ENCODE results near the gene ACBD7.

The ACBD7 gene

GRCh38 chr10:15067154-15067553 lies 21.4 kb downstream of the ACBD7 start:
- TF ChIP-seq, protein P1, sequence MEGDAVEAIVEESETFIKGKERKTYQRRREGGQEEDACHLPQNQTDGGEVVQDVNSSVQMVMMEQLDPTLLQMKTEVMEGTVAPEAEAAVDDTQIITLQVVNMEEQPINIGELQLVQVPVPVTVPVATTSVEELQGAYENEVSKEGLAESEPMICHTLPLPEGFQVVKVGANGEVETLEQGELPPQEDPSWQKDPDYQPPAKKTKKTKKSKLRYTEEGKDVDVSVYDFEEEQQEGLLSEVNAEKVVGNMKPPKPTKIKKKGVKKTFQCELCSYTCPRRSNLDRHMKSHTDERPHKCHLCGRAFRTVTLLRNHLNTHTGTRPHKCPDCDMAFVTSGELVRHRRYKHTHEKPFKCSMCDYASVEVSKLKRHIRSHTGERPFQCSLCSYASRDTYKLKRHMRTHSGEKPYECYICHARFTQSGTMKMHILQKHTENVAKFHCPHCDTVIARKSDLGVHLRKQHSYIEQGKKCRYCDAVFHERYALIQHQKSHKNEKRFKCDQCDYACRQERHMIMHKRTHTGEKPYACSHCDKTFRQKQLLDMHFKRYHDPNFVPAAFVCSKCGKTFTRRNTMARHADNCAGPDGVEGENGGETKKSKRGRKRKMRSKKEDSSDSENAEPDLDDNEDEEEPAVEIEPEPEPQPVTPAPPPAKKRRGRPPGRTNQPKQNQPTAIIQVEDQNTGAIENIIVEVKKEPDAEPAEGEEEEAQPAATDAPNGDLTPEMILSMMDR (conservative IDR thresholded peaks at IDR 0.05), result no peak
- H3K27ac ChIP-seq, result no peak overlapping the region

- TF ChIP-seq ZFX (IDR thresholded peaks at IDR 0.05), result no peak
- TF ChIP-seq, protein P1 (conservative IDR thresholded peaks at IDR 0.05), result no peak
Observed at GRCh38 chr10:15060638-15061037, 27.9 kb downstream of the ACBD7 start.

DNA sequence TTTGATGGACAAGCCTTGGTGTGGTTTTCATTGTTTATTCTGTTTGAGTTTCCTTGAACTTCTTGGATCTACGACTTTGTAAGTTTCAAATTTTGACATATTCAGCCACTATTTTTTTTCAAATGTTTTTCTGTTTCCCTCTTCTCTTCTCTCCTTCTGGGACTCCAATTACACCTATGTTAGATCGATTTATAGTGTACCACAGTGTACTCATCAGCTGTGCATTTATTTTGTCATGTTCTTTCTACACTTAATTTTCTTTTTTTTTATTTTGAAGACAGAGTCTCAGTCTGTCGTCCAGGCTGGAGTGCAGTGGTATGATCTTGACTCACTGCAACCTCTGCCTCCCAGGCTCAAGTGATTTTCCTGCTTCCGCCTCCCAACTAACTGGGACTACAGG lies 28.7 kb downstream of the ACBD7 start:
- H3K27ac ChIP-seq, result no peak overlapping the region
- TF ChIP-seq ZFX (IDR thresholded peaks at IDR 0.05), result no peak
- TF ChIP-seq, protein P1 (conservative IDR thresholded peaks at IDR 0.05), result no peak

More at GRCh38 chr10:15060638-15061037, 27.9 kb downstream of the ACBD7 start:
- H3K27ac ChIP-seq, result no peak overlapping the region

DNA sequence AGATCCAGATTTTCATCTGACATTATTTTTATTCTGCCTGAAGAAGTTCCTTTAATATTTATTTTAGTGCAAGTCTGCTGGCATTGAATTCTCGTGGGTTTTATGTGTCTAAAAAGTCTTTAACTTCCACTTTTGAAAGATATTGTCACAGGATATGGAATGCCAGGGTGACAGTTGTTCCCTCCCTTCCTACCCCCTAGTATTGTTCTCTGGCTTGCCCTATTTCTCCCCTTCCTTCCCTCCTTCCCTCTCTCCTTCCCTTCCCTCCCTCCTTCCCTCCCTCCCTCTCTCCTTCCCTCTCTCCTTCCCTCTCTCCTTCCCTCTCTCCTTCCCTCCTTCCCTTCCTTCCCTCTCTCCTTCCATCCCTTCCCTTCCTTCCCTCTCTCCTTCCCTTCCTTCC lies 29.9 kb downstream of the ACBD7 start:
- H3K27ac ChIP-seq, result no peak overlapping the region
- TF ChIP-seq, protein P1 (conservative IDR thresholded peaks at IDR 0.05), result no peak
- TF ChIP-seq ZFX (IDR thresholded peaks at IDR 0.05), result no peak

- no peak overlapping the region for H3K27ac ChIP-seq
- TF ChIP-seq, protein P1 (conservative IDR thresholded peaks at IDR 0.05), result no peak
- no peak for TF ChIP-seq ZFX (IDR thresholded peaks at IDR 0.05)
Observed at GRCh38 chr10:15053061-15053460, 35.5 kb downstream of the ACBD7 start.

DNA sequence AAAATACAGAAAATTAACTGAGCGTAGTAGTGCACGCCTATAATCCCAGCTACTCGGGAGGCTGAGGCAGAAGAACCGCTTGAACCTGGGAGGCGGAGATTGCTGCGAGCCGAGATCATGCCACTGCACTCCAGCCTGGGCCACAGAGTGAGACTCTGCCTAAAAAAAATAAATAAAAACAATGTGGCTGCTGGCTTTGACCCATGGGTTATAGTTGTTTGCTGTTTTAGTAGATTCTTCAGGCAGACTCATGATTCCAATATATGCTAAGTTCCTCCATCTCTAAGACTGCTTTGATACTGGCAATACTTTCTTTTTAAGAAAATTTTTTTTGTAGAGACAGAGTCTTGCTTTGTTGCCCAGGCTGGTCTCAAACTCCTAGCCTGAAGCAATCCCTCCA lies 36.5 kb downstream of the ACBD7 start:
- H3K27ac ChIP-seq, result no peak overlapping the region
- TF ChIP-seq, protein P1 (conservative IDR thresholded peaks at IDR 0.05), result no peak
- TF ChIP-seq ZFX (IDR thresholded peaks at IDR 0.05), result no peak

- H3K27ac ChIP-seq, result no peak overlapping the region
- TF ChIP-seq, protein P1 (conservative IDR thresholded peaks at IDR 0.05), result no peak
- no peak for TF ChIP-seq ZFX (IDR thresholded peaks at IDR 0.05)
Observed at GRCh38 chr10:15049533-15049932, 39.0 kb downstream of the ACBD7 start.
